IMR-90 (cell line): ENCODE results near the gene MTR. TPM values are rescaled to one million over a fixed set of nuclear protein-coding genes. Genes with fewer than 3 reads are reported as not detected.

Experiments
- ATAC-seq: fragments of 200-7000 bp; cut with Tn5 transposase; 2 replicates; pipeline ENCODE4 v1.9.1; 2020; ENCODE audit warnings: low read depth, mild to moderate bottlenecking, moderate library complexity
- BruUV-seq: library from RNA; stranded (reverse); fragments of 400-500 nt; replicated peaks from 2 replicates; lab custom pipeline; 2021; lab: Mats Ljungman, UMichigan
- CTCF ChIA-PET: fragments of 300-600 bp; formaldehyde crosslinking; extraction: SDS; loops from one replicate; lab custom pipeline; 2021; ENCODE audit warnings: antibody characterized with exemption; lab: Yijun Ruan, JAX
- POLR2A ChIA-PET: fragments of 300-600 bp; sonication (Branson Sonifier 250); formaldehyde crosslinking; loops from one replicate; lab custom pipeline; 2022; ENCODE audit warnings: antibody characterized with exemption; ENCODE audit not compliant: unreplicated experiment; lab: Charles Lee
- DNase-seq: peaks from one replicate; pipeline ENCODE4 v3.0.0; 2013
- H2AFZ ChIP-seq: replicated peaks from 2 replicates; pipeline ENCODE3; 2013; ENCODE audit warnings: low read length, mild to moderate bottlenecking; ENCODE audit not compliant: poor library complexity
- H2AK5ac ChIP-seq: 2 replicates; pipeline ENCODE4 v1.6.1; 2013; ENCODE audit warnings: low read depth, low read length, inconsistent platforms
- H2AK9ac ChIP-seq: replicated peaks from 2 replicates; pipeline ENCODE3; 2013; ENCODE audit warnings: mild to moderate bottlenecking, low read depth, low read length, moderate library complexity; ENCODE audit not compliant: poor library complexity
- H2BK120ac ChIP-seq: 2 replicates; pipeline ENCODE4 v1.6.1; 2013; ENCODE audit warnings: low read depth, low read length, inconsistent platforms
- H2BK15ac ChIP-seq: 3 replicates; pipeline ENCODE4 v1.6.1; 2013; ENCODE audit warnings: low read depth, low read length, inconsistent platforms
- H2BK20ac ChIP-seq: 2 replicates; pipeline ENCODE4 v1.6.1; 2013; ENCODE audit warnings: low read depth, mild to moderate bottlenecking, inconsistent platforms, low read length, moderate library complexity
- H2BK5ac ChIP-seq: 2 replicates; pipeline ENCODE4 v1.6.1; 2013; ENCODE audit warnings: mild to moderate bottlenecking, low read depth, low read length, inconsistent platforms; ENCODE audit not compliant: poor library complexity, severe bottlenecking
- H3K14ac ChIP-seq: replicated peaks from 2 replicates; pipeline ENCODE4 v1.6.1; 2013; ENCODE audit warnings: low read depth, low read length, inconsistent platforms
- H3K18ac ChIP-seq: 2 replicates; pipeline ENCODE4 v1.6.1; 2013; ENCODE audit warnings: low read depth, low read length, control low read depth
- H3K23ac ChIP-seq: 2 replicates; pipeline ENCODE4 v1.6.1; 2013; ENCODE audit warnings: low read depth, low read length, inconsistent platforms
- H3K27ac ChIP-seq: 2 replicates; pipeline ENCODE4 v1.5.1; 2013; ENCODE audit warnings: mild to moderate bottlenecking, control low read depth, low read length; ENCODE audit not compliant: insufficient read depth
- H3K27me3 ChIP-seq: 2 replicates; pipeline ENCODE4 v1.6.1; 2013; ENCODE audit warnings: low read length; ENCODE audit not compliant: control insufficient read depth, insufficient read depth
- H3K36me3 ChIP-seq: 2 replicates; pipeline ENCODE4 v1.6.1; 2013; ENCODE audit warnings: low read length, mixed read lengths; ENCODE audit not compliant: control insufficient read depth, insufficient read depth
- H3K4ac ChIP-seq: 2 replicates; pipeline ENCODE4 v1.6.1; 2013; ENCODE audit warnings: low read depth, low read length, inconsistent platforms
- H3K4me1 ChIP-seq: 2 replicates; pipeline ENCODE4 v1.6.1; 2013; ENCODE audit warnings: low read length, mixed read lengths; ENCODE audit not compliant: control insufficient read depth, insufficient read depth
- H3K4me2 ChIP-seq: 2 replicates; pipeline ENCODE4 v1.6.1; 2013; ENCODE audit warnings: low read depth, mild to moderate bottlenecking, control low read depth, low read length, moderate library complexity
- H3K4me3 ChIP-seq: 2 replicates; pipeline ENCODE4 v1.5.1; 2013; ENCODE audit warnings: low read depth, mild to moderate bottlenecking, control low read depth, low read length, moderate library complexity; ENCODE audit not compliant: insufficient read depth
- H3K56ac ChIP-seq: 2 replicates; pipeline ENCODE4 v1.6.1; 2013; ENCODE audit warnings: low read length, inconsistent platforms; ENCODE audit not compliant: insufficient read depth; ENCODE audit errors: extremely low read depth
- H3K79me1 ChIP-seq, 2 experiments: 2 replicates each; pipeline ENCODE4 v1.6.1; 2013; ENCODE audit warnings: low read length in 2 of 2, inconsistent platforms in 1 of 2, low read depth in 1 of 2
- H3K9ac ChIP-seq: 2 replicates; pipeline ENCODE4 v1.6.1; 2013; ENCODE audit warnings: low read depth, low read length, control low read depth
- H3K9me1 ChIP-seq: 2 replicates; pipeline ENCODE4 v1.6.1; 2013; ENCODE audit warnings: low read length, inconsistent platforms; ENCODE audit not compliant: insufficient read depth
- H3K9me3 ChIP-seq: 2 replicates; pipeline ENCODE4 v1.6.1; 2013; ENCODE audit warnings: low read length; ENCODE audit not compliant: control insufficient read depth, insufficient read depth
- H4K20me1 ChIP-seq: 2 replicates; pipeline ENCODE4 v1.6.1; 2013; ENCODE audit warnings: low read length, inconsistent platforms; ENCODE audit not compliant: insufficient read depth
- H4K5ac ChIP-seq: 2 replicates; pipeline ENCODE4 v1.6.1; 2013; ENCODE audit warnings: mild to moderate bottlenecking, low read depth, low read length, control low read depth
- H4K8ac ChIP-seq, 2 experiments: 2 replicates each; pipeline ENCODE4 v1.6.1; 2013; ENCODE audit warnings: low read depth in 2 of 2, low read length in 2 of 2, control low read depth in 1 of 2, inconsistent platforms in 1 of 2
- H4K91ac ChIP-seq: 2 replicates; pipeline ENCODE4 v1.6.1; 2013; ENCODE audit warnings: low read depth, low read length, inconsistent platforms; ENCODE audit not compliant: insufficient read depth
- BHLHE40 ChIP-seq: fragments of 150-350 bp; IDR thresholded peaks from 2 replicates; pipeline ENCODE4 v1.6.1; 2016; ENCODE audit warnings: mild to moderate bottlenecking, low read depth, low read length
- CEBPB ChIP-seq: IDR thresholded peaks from 2 replicates; pipeline ENCODE4 v1.6.1; 2012; ENCODE audit warnings: low read depth, low read length, improper control_type of control experiment
- CHD1 ChIP-seq: IDR thresholded peaks from 2 replicates; pipeline ENCODE4 v1.6.1; 2012; ENCODE audit warnings: low read depth, low read length, improper control_type of control experiment
- CTCF ChIP-seq: conservative IDR thresholded peaks from 2 replicates; pipeline ENCODE4 v1.5.1; 2012; ENCODE audit warnings: mild to moderate bottlenecking, low read depth, low read length, improper control_type of control experiment
- ELK1 ChIP-seq: fragments of 150-350 bp; IDR thresholded peaks from 2 replicates; pipeline ENCODE4 v1.6.1; 2016; ENCODE audit warnings: low read depth, mild to moderate bottlenecking, low read length, moderate library complexity, borderline replicate concordance
- FOS ChIP-seq: fragments of 150-350 bp; IDR thresholded peaks from 2 replicates; pipeline ENCODE4 v1.6.1; 2016; ENCODE audit warnings: low read depth, low read length
- MAFK ChIP-seq: IDR thresholded peaks from 2 replicates; pipeline ENCODE4 v1.6.1; 2012; ENCODE audit warnings: low read depth, low read length, improper control_type of control experiment
- MAZ ChIP-seq: IDR thresholded peaks from 2 replicates; pipeline ENCODE4 v1.6.1; 2012; ENCODE audit warnings: low read depth, mild to moderate bottlenecking, low read length, improper control_type of control experiment, moderate library complexity, borderline replicate concordance
- MXI1 ChIP-seq: IDR thresholded peaks from 2 replicates; pipeline ENCODE4 v1.6.1; 2012; ENCODE audit warnings: low read depth, mild to moderate bottlenecking, low read length, moderate library complexity, borderline replicate concordance
- NFE2L2 ChIP-seq: fragments of 150-350 bp; IDR thresholded peaks from 2 replicates; pipeline ENCODE4 v1.6.1; 2016; ENCODE audit warnings: low read depth, mild to moderate bottlenecking, low read length
- POLR2A ChIP-seq: IDR thresholded peaks from 2 replicates; pipeline ENCODE4 v1.6.1; 2012; ENCODE audit warnings: mild to moderate bottlenecking, low read depth, low read length
- RAD21 ChIP-seq: IDR thresholded peaks from 2 replicates; pipeline ENCODE4 v1.6.1; 2012; ENCODE audit warnings: low read length, improper control_type of control experiment
- RCOR1 ChIP-seq: IDR thresholded peaks from 2 replicates; pipeline ENCODE4 v1.6.1; 2012; ENCODE audit warnings: mild to moderate bottlenecking, low read length, improper control_type of control experiment; ENCODE audit not compliant: insufficient replicate concordance
- RFX5 ChIP-seq: IDR thresholded peaks from 2 replicates; pipeline ENCODE4 v1.8.0; 2012; ENCODE audit warnings: low read depth, mild to moderate bottlenecking, low read length, moderate library complexity
- USF2 ChIP-seq: fragments of 150-350 bp; IDR thresholded peaks from 2 replicates; pipeline ENCODE4 v1.6.1; 2017; ENCODE audit warnings: mild to moderate bottlenecking, antibody characterized with exemption, low read length, low read depth
- WGBS, 2 experiments: methylation state at CpG; one replicate each; pipeline versions ENCODE4 v1.1.5 to v1.1.7; 2013; ENCODE audit warnings: missing lambda C conversion rate in 2 of 2; ENCODE audit not compliant: insufficient read length in 1 of 2; ENCODE audit errors: extremely low coverage in 2 of 2; 5-methylcytosine and 5-hydroxymethylcytosine counted together
- dilution Hi-C: fragments of 300-500 bp; cut with HindIII; formaldehyde crosslinking; loops from one replicate; pipeline ENCODE4 v1.14.3; 2018; ENCODE audit warnings: low sequenced_read_pairs; ENCODE audit not compliant: unreplicated experiment
- in situ Hi-C: fragments of 300-500 bp; cut with MboI; formaldehyde crosslinking; loops from 3 replicates; pipeline ENCODE4 v1.14.3; 2019; ENCODE audit warnings: low sequenced_read_pairs, inconsistent platforms, mixed read lengths
- intact Hi-C: fragments of 100-400 bp; cut with micrococcal nuclease; formaldehyde crosslinking; loops from 2 replicates; pipeline ENCODE4 v1.10.0; 2022
- polyA plus RNA-seq, 3 experiments: library from polyadenylated mRNA; depleted of rRNA; stranded (reverse); fragments of >200 nt; gene quantifications; 2 replicates each; pipeline ENCODE4 v1.2.3, GENCODE V29; 2012; ENCODE audit warnings: low replicate concordance in 1 of 3
- total RNA-seq: library from RNA; depleted of rRNA; stranded (reverse); fragments of >200 nt; gene quantifications from 2 replicates; pipeline ENCODE4 v1.2.3, GENCODE V29; 2012

MTR gene
- total and polyA plus RNA-seq, 2 of the 4 experiments (the other 2 are of a cell fraction), result 7.7 to 31.0 TPM

GRCh38 chr1:236786453-236786852, 8.6 kb upstream of the MTR start:
- no peaks in the 10 kb centered on the region for H3K79me1 ChIP-seq
- H3K23ac ChIP-seq, result no peak overlapping the region
- intact Hi-C loops, result no loop called here

More at GRCh38 chr1:236786453-236786852, 8.6 kb upstream of the MTR start:
- no peaks in the 10 kb centered on the region for H3K4me1 ChIP-seq
- no peak overlapping the region for H4K8ac ChIP-seq
- dilution Hi-C loops, result no loop called here
- H4K20me1 ChIP-seq, result no peaks in the 10 kb centered on the region
- no peak overlapping the region for H3K4ac ChIP-seq
- no peak overlapping the region for H2AFZ ChIP-seq
- no peaks in the 10 kb centered on the region for H3K27me3 ChIP-seq
- no peak overlapping the region for H4K5ac ChIP-seq
- no peak overlapping the region for H2BK5ac ChIP-seq
- H3K14ac ChIP-seq, result no peak overlapping the region
- H2AK9ac ChIP-seq, result no peak overlapping the region
- no peaks in the 10 kb centered on the region for H3K9me1 ChIP-seq
- H4K91ac ChIP-seq, result no peak overlapping the region
- ATAC-seq, result no peak
- no peak overlapping the region for H3K4me2 ChIP-seq
- no peak overlapping the region for H3K27ac ChIP-seq
- ChIA-PET POLR2A (no interaction called here), CTCF (no interaction called here)
- BruUV-seq, result no TSS peak
- no peak for DNase-seq
- H2BK20ac ChIP-seq, result no peak overlapping the region
- H3K9ac ChIP-seq, result no peak overlapping the region
- H2BK120ac ChIP-seq, result no peak overlapping the region
- no peak overlapping the region for H2BK15ac ChIP-seq
- no peak overlapping the region for H3K4me3 ChIP-seq
- no peak overlapping the region for H3K56ac ChIP-seq
- H2AK5ac ChIP-seq, result no peak overlapping the region
- no peaks in the 10 kb centered on the region for H3K9me3 ChIP-seq
- in situ Hi-C loops, result no loop called here
- no peak overlapping the region for H3K18ac ChIP-seq
- 81% methylated on average over 9 of the region's 16 CpGs; no CpG with 5 or more reads in 1 of the 2 experiments for WGBS, 2 experiments
- H3K36me3 ChIP-seq, result no peaks in the 10 kb centered on the region
- TF ChIP-seq RCOR1 (no peak), CTCF (no peak), RFX5 (no peak), CHD1 (no peak), USF2 (no peak), MAZ (no peak), MAFK (no peak), FOS (no peak), NFE2L2 (no peak), RAD21 (no peak), CEBPB (no peak), MXI1 (no peak), POLR2A (no peak), BHLHE40 (no peak), ELK1 (no peak)
